GM18951 (cell line): Measurements from ENCODE around the gene ARHGAP4.

ENCODE experiments used
- POLR2A ChIP-seq: IDR thresholded peaks from 4 replicates; pipeline ENCODE4 v1.6.1; 2011; ENCODE audit warnings: mild to moderate bottlenecking; ENCODE audit not compliant: insufficient read length, insufficient read depth; ENCODE audit errors: extremely low read depth
- in situ Hi-C: fragments of 300-500 bp; cut with MboI; formaldehyde crosslinking; loops from one replicate; pipeline ENCODE4 v1.12.0; 2022; ENCODE audit warnings: low sequenced_read_pairs, mixed read lengths, inconsistent platforms; ENCODE audit not compliant: unreplicated experiment

Gene ARHGAP4

DNA sequence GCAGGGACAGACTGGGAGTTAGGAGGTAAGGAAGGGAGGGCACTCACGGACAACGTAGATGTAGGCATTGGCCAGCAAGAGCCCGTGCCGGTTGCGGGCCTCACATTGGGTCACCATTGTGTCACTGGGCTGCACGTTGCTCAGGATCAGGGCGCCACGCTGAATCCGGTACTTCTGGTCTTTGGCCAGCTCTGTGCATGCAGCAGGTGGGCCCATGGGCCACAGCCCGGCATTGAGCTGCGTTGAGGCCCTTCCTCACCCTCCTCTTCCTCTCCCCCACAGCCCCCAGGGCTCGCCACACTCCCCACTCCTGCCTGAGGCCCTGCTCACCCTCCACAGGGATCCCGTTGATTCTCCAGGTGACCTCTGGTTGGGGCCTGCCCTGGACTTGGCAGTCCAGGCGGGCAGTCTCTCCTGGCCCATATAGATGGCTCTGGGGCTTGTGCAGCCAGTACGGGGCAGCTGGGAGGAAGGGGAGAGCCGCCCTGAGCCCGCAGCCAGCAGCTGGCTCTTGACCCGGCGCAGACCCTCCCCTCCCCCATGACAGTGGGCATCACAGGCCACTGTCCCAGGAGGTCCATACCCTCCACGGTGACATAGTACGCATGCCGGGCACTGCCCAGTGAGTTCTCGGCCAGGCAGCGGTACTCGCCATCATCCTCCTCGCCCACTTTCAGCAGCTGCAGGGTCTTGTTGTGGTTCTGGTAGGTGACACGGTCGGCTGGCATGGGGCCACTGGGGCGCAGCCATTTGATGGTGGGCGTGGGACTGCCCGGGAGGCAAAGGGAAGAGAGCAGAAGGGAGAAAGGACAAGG, 56.4 kb downstream of the ARHGAP4 start:
- in situ Hi-C loops, result no loop called here
- no peak for TF ChIP-seq POLR2A

DNA sequence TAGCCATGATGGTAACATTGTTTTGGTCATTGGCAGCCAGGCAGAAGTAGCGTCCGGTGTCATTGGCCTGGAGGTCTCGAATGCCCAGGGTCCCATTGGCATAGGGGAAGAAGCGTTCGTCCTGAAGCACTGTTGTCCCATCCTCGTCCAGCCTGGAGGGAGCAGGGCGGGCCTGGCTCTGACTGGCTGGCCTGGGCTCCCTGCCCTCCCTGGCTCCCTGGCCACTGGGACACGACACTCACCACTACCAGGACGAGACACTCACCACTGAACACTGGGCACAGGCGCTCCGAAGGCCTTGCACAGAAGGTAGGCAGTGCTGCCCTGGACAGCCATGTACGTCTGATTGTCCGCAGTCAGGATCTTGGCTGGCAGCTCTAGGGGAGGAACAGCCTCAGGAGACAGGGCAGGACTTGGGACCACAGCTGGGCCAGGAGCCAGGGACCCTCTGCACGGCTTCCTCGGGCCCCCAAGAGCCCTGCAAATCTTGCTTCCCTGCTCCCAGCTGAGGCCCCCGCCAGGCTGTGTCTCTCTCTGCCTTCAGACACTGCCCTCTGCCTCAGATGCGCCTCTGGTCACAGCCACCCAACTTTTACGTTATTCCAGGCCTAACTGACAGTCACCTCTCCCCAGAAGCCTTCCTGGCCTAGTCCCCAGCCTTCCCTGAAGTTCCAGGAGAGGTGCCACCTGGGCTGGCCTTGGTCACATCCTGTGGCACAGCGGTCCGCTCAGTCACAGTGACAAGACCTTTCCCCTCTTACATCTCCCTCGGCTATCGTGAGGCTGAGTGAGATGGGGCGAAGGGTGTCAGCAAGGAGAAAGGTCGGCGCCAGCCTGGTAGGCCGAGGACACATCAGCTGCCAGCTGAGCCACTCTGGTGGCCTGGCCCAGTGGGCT, 57.2 kb downstream of the ARHGAP4 start:
- in situ Hi-C loops, result no loop called here
- no peak for TF ChIP-seq POLR2A

DNA sequence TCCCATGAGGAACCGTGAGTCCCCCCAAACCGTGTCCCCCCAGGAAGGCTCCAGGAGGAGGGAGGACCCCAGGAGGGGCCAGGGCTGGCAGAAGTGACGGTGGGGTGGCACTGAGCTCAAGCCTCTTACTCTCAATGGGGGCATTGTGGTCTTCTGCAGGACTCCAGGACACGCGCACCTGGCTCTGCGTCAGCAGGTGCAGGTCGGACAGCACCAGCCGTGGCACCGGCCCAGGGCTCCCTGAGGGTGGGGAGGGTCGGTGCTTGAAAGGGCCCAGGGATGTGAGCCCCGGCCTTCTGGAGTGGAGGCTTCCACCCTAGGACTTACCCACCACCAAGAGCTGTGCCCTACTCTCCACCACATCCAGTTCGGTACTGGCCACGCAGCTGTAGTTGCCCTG, 58.4 kb downstream of the ARHGAP4 start:
- TF ChIP-seq POLR2A, result no peak
- in situ Hi-C loops, result no loop called here

DNA sequence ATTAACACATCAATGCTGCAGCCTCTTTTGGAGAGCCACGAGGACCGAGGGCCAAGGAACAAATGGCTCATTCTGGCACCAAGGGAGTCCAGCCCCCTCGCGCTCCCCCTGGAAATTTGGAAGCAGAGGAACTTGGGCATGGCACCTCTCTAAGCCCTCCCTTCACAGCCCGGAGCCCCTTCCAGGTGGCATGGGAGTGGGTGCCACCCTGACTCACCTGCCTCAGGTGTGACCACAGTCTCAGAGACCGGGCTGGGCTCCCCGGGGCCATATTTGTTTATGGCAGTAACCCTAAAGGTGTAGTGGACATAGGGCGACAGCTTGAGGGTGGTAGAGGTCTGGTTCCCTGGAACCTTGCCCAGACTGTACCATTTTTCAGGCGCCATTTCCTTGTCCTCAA, 58.9 kb downstream of the ARHGAP4 start:
- in situ Hi-C loops, result no loop called here
- no peak for TF ChIP-seq POLR2A

- no peak for TF ChIP-seq POLR2A
- in situ Hi-C loops, result no loop called here
These were observed 59.6 kb downstream of the ARHGAP4 start for GRCh38 chrX:153866302-153867019.

- TF ChIP-seq POLR2A, result no peak
- in situ Hi-C loops, result no loop called here
These were observed 60.4 kb downstream of the ARHGAP4 start for GRCh38 chrX:153865685-153866084.

- TF ChIP-seq POLR2A, result no peak
- in situ Hi-C loops, result no loop called here
These were observed 60.8 kb downstream of the ARHGAP4 start for GRCh38 chrX:153865321-153865580.

- in situ Hi-C loops, result no loop called here
- TF ChIP-seq POLR2A, result no peak
These were observed 61.3 kb downstream of the ARHGAP4 start for GRCh38 chrX:153864561-153865320.

- no peak for TF ChIP-seq POLR2A
- in situ Hi-C loops, result no loop called here
These were observed 62.0 kb downstream of the ARHGAP4 start for GRCh38 chrX:153864101-153864500.

DNA sequence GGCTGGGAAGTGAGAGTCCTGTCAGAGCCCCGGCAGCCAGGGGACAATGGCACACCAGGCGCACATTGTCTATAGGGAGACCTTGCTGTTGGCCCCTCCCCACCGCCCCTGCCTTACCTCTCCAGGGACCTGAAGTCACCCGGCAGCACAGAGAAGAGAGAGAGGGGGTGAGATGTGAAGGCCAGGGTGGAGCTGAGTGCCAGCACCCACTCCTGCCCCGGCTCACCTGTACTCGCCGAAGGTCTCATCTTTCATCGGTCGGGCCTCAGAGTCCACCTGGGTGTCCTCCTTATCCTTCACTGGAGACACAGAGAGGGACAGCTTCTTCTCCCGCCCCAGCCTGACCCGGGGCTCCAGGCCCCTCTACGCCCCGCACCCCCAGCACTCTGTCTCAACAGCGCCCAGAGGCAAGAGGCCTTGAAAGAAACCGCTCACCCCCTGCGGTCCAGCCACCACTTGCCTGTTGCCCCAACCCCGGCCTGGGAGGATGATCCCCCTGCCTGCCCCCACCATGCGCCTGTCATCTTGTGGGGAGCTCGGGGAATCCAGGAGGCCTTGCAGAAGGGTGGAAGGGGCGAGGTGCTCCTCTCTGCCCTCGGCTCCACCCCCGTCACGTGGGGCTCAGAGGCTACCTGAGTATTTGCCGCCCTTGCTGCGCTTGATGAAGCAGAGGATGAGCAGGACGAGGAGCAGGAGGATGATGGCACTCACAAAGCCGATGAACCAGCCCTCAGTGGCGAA, 62.6 kb downstream of the ARHGAP4 start:
- in situ Hi-C loops, result no loop called here
- no peak for TF ChIP-seq POLR2A

DNA sequence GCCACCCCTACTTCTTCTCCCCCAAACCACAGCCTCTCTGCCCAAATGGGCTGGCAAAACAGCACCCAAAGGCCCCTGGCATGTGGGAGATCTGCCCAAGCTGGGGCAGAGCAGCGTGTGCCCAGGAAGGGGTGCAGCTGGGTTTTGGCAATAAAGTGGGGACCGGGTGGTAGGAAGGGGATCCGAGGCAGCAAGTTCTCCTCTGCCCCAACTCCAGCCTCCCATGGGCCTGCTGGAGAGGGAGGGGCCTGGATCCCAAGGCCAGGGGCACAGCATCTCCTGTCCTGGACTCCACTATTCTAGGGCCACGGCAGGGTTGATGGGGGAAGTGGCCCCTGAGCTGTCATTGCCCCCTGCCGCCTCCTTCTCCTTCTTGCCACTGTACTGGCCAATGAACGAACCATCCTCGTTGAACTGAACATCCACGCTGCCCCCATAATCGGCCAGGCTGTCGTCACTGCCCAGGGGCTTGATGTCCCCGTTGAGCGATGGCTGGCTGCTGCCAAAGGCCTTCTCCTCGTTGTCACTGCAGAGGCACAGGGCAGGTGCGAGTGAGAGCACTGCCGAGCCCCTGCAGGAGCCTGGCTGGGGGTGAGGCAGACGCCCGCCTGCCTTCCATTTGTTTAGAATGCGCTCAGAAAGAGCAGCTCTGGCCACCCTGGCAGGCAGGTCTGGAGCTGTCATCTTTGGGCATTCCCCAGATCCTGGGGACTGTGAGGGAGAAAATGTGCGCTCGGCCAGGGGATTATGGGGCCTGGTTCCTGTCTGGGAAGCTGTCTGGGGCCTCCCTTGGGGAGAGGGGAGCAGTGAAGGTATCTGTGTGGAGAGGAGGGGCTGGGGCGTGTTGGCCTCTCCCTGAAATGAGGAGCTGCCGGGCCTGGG, 63.5 kb downstream of the ARHGAP4 start:
- no peak for TF ChIP-seq POLR2A
- in situ Hi-C loops, result no loop called here
